ENCODE measurements around the gene SERPINB10.

DNA sequence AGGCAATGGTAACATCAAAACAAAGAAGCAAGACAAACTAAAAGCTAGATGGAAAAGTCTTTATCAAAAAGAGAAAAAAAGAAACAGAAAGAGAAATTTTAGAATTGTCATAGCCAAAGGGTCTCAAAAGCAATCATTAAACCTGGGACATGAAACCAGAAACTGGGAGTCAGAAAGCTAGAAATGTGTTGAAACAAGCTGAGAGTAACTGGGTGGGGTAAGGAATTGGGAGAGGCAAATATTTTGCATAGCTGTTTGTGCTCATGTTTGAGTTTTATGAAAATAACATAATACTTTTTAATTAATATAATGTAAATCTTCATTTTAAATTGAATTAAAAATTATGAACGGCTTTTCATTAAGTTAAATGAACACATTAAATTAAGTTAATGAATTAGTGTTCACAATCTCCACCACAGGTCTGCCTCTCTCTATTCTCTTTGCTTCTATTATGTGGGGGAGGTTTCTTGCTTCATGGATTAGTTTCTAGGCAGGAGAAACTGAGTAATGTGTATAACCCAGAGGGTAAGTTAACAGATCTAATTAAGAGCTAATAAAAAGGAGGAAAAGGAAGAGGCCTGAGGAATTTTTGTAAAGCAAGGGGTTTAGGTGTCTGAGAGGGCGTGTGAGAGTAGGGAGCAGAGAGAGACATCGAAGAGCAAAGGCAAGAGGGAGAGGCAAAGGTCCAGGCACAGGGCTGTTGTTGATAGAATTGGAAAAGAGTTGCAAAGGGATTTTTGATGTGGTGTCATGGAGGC, 40.2 kb upstream of the SERPINB10 start:
- TF ChIP-seq, protein P1, sequence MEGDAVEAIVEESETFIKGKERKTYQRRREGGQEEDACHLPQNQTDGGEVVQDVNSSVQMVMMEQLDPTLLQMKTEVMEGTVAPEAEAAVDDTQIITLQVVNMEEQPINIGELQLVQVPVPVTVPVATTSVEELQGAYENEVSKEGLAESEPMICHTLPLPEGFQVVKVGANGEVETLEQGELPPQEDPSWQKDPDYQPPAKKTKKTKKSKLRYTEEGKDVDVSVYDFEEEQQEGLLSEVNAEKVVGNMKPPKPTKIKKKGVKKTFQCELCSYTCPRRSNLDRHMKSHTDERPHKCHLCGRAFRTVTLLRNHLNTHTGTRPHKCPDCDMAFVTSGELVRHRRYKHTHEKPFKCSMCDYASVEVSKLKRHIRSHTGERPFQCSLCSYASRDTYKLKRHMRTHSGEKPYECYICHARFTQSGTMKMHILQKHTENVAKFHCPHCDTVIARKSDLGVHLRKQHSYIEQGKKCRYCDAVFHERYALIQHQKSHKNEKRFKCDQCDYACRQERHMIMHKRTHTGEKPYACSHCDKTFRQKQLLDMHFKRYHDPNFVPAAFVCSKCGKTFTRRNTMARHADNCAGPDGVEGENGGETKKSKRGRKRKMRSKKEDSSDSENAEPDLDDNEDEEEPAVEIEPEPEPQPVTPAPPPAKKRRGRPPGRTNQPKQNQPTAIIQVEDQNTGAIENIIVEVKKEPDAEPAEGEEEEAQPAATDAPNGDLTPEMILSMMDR (IDR thresholded peaks at IDR 0.05; ENCODE audit: insufficient read depth, low read length): no peak
- TF ChIP-seq POLR2AphosphoS5 (IDR thresholded peaks at IDR 0.05; ENCODE audit: low read depth): no peak
- TF ChIP-seq, protein P2, sequence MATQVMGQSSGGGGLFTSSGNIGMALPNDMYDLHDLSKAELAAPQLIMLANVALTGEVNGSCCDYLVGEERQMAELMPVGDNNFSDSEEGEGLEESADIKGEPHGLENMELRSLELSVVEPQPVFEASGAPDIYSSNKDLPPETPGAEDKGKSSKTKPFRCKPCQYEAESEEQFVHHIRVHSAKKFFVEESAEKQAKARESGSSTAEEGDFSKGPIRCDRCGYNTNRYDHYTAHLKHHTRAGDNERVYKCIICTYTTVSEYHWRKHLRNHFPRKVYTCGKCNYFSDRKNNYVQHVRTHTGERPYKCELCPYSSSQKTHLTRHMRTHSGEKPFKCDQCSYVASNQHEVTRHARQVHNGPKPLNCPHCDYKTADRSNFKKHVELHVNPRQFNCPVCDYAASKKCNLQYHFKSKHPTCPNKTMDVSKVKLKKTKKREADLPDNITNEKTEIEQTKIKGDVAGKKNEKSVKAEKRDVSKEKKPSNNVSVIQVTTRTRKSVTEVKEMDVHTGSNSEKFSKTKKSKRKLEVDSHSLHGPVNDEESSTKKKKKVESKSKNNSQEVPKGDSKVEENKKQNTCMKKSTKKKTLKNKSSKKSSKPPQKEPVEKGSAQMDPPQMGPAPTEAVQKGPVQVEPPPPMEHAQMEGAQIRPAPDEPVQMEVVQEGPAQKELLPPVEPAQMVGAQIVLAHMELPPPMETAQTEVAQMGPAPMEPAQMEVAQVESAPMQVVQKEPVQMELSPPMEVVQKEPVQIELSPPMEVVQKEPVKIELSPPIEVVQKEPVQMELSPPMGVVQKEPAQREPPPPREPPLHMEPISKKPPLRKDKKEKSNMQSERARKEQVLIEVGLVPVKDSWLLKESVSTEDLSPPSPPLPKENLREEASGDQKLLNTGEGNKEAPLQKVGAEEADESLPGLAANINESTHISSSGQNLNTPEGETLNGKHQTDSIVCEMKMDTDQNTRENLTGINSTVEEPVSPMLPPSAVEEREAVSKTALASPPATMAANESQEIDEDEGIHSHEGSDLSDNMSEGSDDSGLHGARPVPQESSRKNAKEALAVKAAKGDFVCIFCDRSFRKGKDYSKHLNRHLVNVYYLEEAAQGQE (IDR thresholded peaks at IDR 0.05; ENCODE audit: insufficient replicate concordance, low read depth): no peak

Data from HL-60 (cell line).